Activated CD4-positive, alpha-beta T cell treated with anti-CD3 and anti-CD28 coated beads, Interleukin-2, amount 10 ng/mL, durations not matched to agents 7 days and 5 days (primary cell): Measurements from ENCODE around the gene ZNF516. TPM values are rescaled to one million over a fixed set of nuclear protein-coding genes. Genes with fewer than 3 reads are reported as not detected.

Experiments used
- CTCF ChIA-PET: fragments of 350-600 bp; sonication (Branson Sonifier 250); formaldehyde crosslinking; loops from one replicate; lab custom pipeline; 2021; ENCODE audit warnings: antibody characterized with exemption; lab: Charles Lee
- POLR2A ChIA-PET: fragments of 350-600 bp; sonication (Branson Sonifier 250); formaldehyde crosslinking; loops from one replicate; lab custom pipeline; 2021; ENCODE audit warnings: antibody characterized with exemption; lab: Charles Lee
- DNase-seq: peaks from one replicate; pipeline ENCODE4 v3.0.0-alpha.2; 2020
- H3K27ac Mint-ChIP-seq: one replicate; pipeline ENCODE4 v1.8.0; 2021; ENCODE audit warnings: mild to moderate bottlenecking, moderate library complexity, mixed read lengths
- H3K27me3 Mint-ChIP-seq: one replicate; pipeline ENCODE4 v1.8.0; 2021; ENCODE audit warnings: mixed read lengths
- H3K36me3 Mint-ChIP-seq: one replicate; pipeline ENCODE4 v1.8.0; 2021; ENCODE audit warnings: low read depth, mixed read lengths
- H3K4me1 Mint-ChIP-seq: one replicate; pipeline ENCODE4 v1.8.0; 2021; ENCODE audit warnings: mixed read lengths
- H3K4me3 Mint-ChIP-seq: one replicate; pipeline ENCODE4 v1.8.0; 2021; ENCODE audit warnings: mild to moderate bottlenecking, moderate library complexity, mixed read lengths
- H3K9me3 Mint-ChIP-seq: one replicate; pipeline ENCODE4 v1.8.0; 2021; ENCODE audit warnings: mixed read lengths
- total RNA-seq, 2 experiments: library from RNA; stranded (reverse); gene quantifications; one replicate each; pipeline ENCODE4 v1.2.3, GENCODE V29; 2021

ZNF516 gene
- total RNA-seq, 2 experiments from 2014 or later, result 3.9 to 4.1 TPM

GRCh38 chr18:76370201-76370600 lies 124.8 kb downstream of the ZNF516 start:
- CTCF ChIA-PET, result interaction anchor here (0.8 kb wide), 1 partner anchor 351 kb away, joined by 3 read pairs; no protein-coding TSS in a partner anchor
- POLR2A ChIA-PET, result no interaction called here
- peaks cover 8% of the 10 kb centered on the region for H3K9me3 Mint-ChIP-seq
- no peaks in the 10 kb centered on the region for H3K27me3 Mint-ChIP-seq
- peaks cover 29% of the 10 kb centered on the region for H3K4me1 Mint-ChIP-seq
- H3K27ac Mint-ChIP-seq, result no peak overlapping the region
- DNase-seq, result no peak
- H3K36me3 Mint-ChIP-seq, result peaks cover 4% of the 10 kb centered on the region
- H3K4me3 Mint-ChIP-seq, result no peak overlapping the region

- peaks cover 4% of the 10 kb centered on the region for H3K36me3 Mint-ChIP-seq
- peaks cover 26% of the 10 kb centered on the region for H3K4me1 Mint-ChIP-seq
- DNase-seq, result no peak
- no peak overlapping the region for H3K27ac Mint-ChIP-seq
- no peak overlapping the region for H3K4me3 Mint-ChIP-seq
- H3K9me3 Mint-ChIP-seq, result peaks cover 4% of the 10 kb centered on the region
- POLR2A ChIA-PET, result no interaction called here
- CTCF ChIA-PET, result interaction anchor here (0.8 kb wide), 1 partner anchor 351 kb away, joined by 3 read pairs; no protein-coding TSS in a partner anchor
- H3K27me3 Mint-ChIP-seq, result no peaks in the 10 kb centered on the region
These were observed 125.3 kb downstream of the ZNF516 start for GRCh38 chr18:76369791-76370190.

GRCh38 chr18:76368976-76369375 lies 126.1 kb downstream of the ZNF516 start:
- Mint-ChIP-seq H3K27ac (no peak overlapping the region), H3K9me3 (peaks cover 3% of the 10 kb centered on the region), H3K36me3 (peaks cover 4% of the 10 kb centered on the region), H3K27me3 (no peaks in the 10 kb centered on the region), H3K4me3 (no peak overlapping the region), H3K4me1 (peaks cover 26% of the 10 kb centered on the region)
- no peak for DNase-seq
- ChIA-PET CTCF (no interaction called here), POLR2A (no interaction called here)

- H3K27me3 Mint-ChIP-seq, result no peaks in the 10 kb centered on the region
- CTCF ChIA-PET, result no interaction called here
- no peak overlapping the region for H3K4me3 Mint-ChIP-seq
These were observed 126.8 kb downstream of the ZNF516 start for GRCh38 chr18:76368271-76368670.

GRCh38 chr18:76367168-76368125 lies 127.6 kb downstream of the ZNF516 start:
- peaks cover 3% of the 10 kb centered on the region for H3K9me3 Mint-ChIP-seq
- peaks cover 15% of the 10 kb centered on the region for H3K4me1 Mint-ChIP-seq
- no peak overlapping the region for H3K4me3 Mint-ChIP-seq
- CTCF ChIA-PET, result no interaction called here
- DNase-seq, result no peak
- no peak overlapping the region for H3K27ac Mint-ChIP-seq
- POLR2A ChIA-PET, result no interaction called here
- peaks cover 4% of the 10 kb centered on the region for H3K36me3 Mint-ChIP-seq
- H3K27me3 Mint-ChIP-seq, result no peaks in the 10 kb centered on the region

More at GRCh38 chr18:76368271-76368670, 126.8 kb downstream of the ZNF516 start:
- DNase-seq, result no peak
- peaks cover 3% of the 10 kb centered on the region for H3K9me3 Mint-ChIP-seq
- no peak overlapping the region for H3K27ac Mint-ChIP-seq
- peaks cover 4% of the 10 kb centered on the region for H3K36me3 Mint-ChIP-seq
- peaks cover 23% of the 10 kb centered on the region for H3K4me1 Mint-ChIP-seq
- POLR2A ChIA-PET, result no interaction called here

GRCh38 chr18:76365561-76365960 lies 129.5 kb downstream of the ZNF516 start:
- H3K27ac Mint-ChIP-seq, result no peak overlapping the region
- H3K4me3 Mint-ChIP-seq, result no peak overlapping the region
- peaks cover 4% of the 10 kb centered on the region for H3K36me3 Mint-ChIP-seq
- ChIA-PET CTCF (interaction anchor here (0.8 kb wide), 1 partner anchor 14 kb away, joined by 3 read pairs; no protein-coding TSS in a partner anchor), POLR2A (no interaction called here)
- DNase-seq, result no peak
- H3K4me1 Mint-ChIP-seq, result peaks cover 15% of the 10 kb centered on the region
- H3K9me3 Mint-ChIP-seq, result peaks cover 3% of the 10 kb centered on the region
- H3K27me3 Mint-ChIP-seq, result no peaks in the 10 kb centered on the region

GRCh38 chr18:76364282-76365259 lies 130.5 kb downstream of the ZNF516 start:
- ChIA-PET CTCF (no interaction called here), POLR2A (no interaction called here)
- Mint-ChIP-seq H3K27ac (peak overlapping the region; percentile 42), H3K4me1 (peaks cover 15% of the 10 kb centered on the region), H3K9me3 (peaks cover 3% of the 10 kb centered on the region), H3K27me3 (no peaks in the 10 kb centered on the region), H3K36me3 (peaks cover 4% of the 10 kb centered on the region), H3K4me3 (no peak overlapping the region)
- no peak for DNase-seq

- Mint-ChIP-seq H3K9me3 (peaks cover 3% of the 10 kb centered on the region), H3K27ac (no peak overlapping the region), H3K4me1 (peaks cover 15% of the 10 kb centered on the region), H3K4me3 (no peak overlapping the region), H3K27me3 (no peaks in the 10 kb centered on the region), H3K36me3 (peaks cover 2% of the 10 kb centered on the region)
- no peak for DNase-seq
- ChIA-PET CTCF (interaction anchor here (1.0 kb wide), 1 partner anchor 9 kb away, joined by 4 read pairs; no protein-coding TSS in a partner anchor), POLR2A (no interaction called here)
These were observed 131.5 kb downstream of the ZNF516 start for GRCh38 chr18:76363436-76364120.

- POLR2A ChIA-PET, result no interaction called here
- CTCF ChIA-PET, result interaction anchor here (0.5 to 1.0 kb wide), 2 partner anchors 8 to 22 kb away, joined by 3 to 4 read pairs; no protein-coding TSS in a partner anchor
- Mint-ChIP-seq H3K36me3 (peaks cover 2% of the 10 kb centered on the region), H3K27ac (no peak overlapping the region), H3K9me3 (peaks cover 3% of the 10 kb centered on the region), H3K4me3 (no peak overlapping the region), H3K4me1 (peaks cover 15% of the 10 kb centered on the region), H3K27me3 (no peaks in the 10 kb centered on the region)
- DNase-seq, result no peak
These were observed 132.4 kb downstream of the ZNF516 start for GRCh38 chr18:76362676-76363075.

- Mint-ChIP-seq H3K27ac (no peak overlapping the region), H3K4me3 (no peak overlapping the region), H3K36me3 (peaks cover 3% of the 10 kb centered on the region), H3K27me3 (no peaks in the 10 kb centered on the region), H3K9me3 (no peaks in the 10 kb centered on the region), H3K4me1 (peaks cover 15% of the 10 kb centered on the region)
- ChIA-PET CTCF (no interaction called here), POLR2A (no interaction called here)
- no peak for DNase-seq
These were observed 133.8 kb downstream of the ZNF516 start for GRCh38 chr18:76361219-76361618.

- POLR2A ChIA-PET, result no interaction called here
- DNase-seq, result no peak
- H3K4me1 Mint-ChIP-seq, result peaks cover 13% of the 10 kb centered on the region
- H3K27me3 Mint-ChIP-seq, result no peaks in the 10 kb centered on the region
- CTCF ChIA-PET, result no interaction called here
- peaks cover 3% of the 10 kb centered on the region for H3K36me3 Mint-ChIP-seq
- H3K27ac Mint-ChIP-seq, result no peak overlapping the region
- no peaks in the 10 kb centered on the region for H3K9me3 Mint-ChIP-seq
- no peak overlapping the region for H3K4me3 Mint-ChIP-seq
These were observed 135.1 kb downstream of the ZNF516 start for GRCh38 chr18:76359909-76360308.

- H3K27ac Mint-ChIP-seq, result no peak overlapping the region
- DNase-seq, result no peak
- CTCF ChIA-PET, result no interaction called here
- POLR2A ChIA-PET, result interaction anchor here (0.5 to 0.6 kb wide), 2 partner anchors 159 to 351 kb away, joined by 3 to 4 read pairs; no protein-coding TSS in a partner anchor
- peaks cover 3% of the 10 kb centered on the region for H3K4me1 Mint-ChIP-seq
- H3K36me3 Mint-ChIP-seq, result peaks cover 3% of the 10 kb centered on the region
- peaks cover 2% of the 10 kb centered on the region for H3K9me3 Mint-ChIP-seq
- H3K27me3 Mint-ChIP-seq, result no peaks in the 10 kb centered on the region
- H3K4me3 Mint-ChIP-seq, result no peak overlapping the region
These were observed 136.3 kb downstream of the ZNF516 start for GRCh38 chr18:76358774-76359173.
